Loucy (cell line): ENCODE results near the gene FUT4.

ENCODE experiments used
- CTCF ChIP-seq: fragments of 200-600 bp; sonication (generic); conservative IDR thresholded peaks from 2 replicates; pipeline ENCODE4 v1.5.1; 2014; ENCODE audit warnings: mild to moderate bottlenecking, antibody characterized with exemption, low read length
- EZH2phosphoT487 ChIP-seq: fragments of 200-600 bp; IDR thresholded peaks from 2 replicates; pipeline ENCODE4 v1.6.1; 2018; ENCODE audit warnings: antibody characterized with exemption, mild to moderate bottlenecking, moderate library complexity, borderline replicate concordance

GRCh38 chr11:94536386-94536785 lies 7.3 kb upstream of the FUT4 start:
- TF ChIP-seq CTCF (no peak), EZH2phosphoT487 (no peak)
